HG03064 (cell line): ENCODE data around the gene HCFC2.

Source experiments
- ATAC-seq: cut with Tn5 transposase; IDR thresholded peaks from one replicate; pipeline ENCODE4 v1.9.1; 2021; ENCODE audit warnings: low read depth; ENCODE audit not compliant: unreplicated experiment

The HCFC2 gene

GRCh38 chr12:104152685-104153241 is 88.4 kb downstream of the HCFC2 start:
- no peak for ATAC-seq

GRCh38 chr12:104154286-104154685 is 90.0 kb downstream of the HCFC2 start:
- ATAC-seq = no peak

- no peak for ATAC-seq
These were observed 90.5 kb downstream of the HCFC2 start for GRCh38 chr12:104154806-104155205.
